ENCODE measurements around the gene HDAC5.
"Not testable (repeated sequence)": the region's sequence is repeated elsewhere in the genome, so short reads cannot be mapped to it uniquely, and the experiment has no call there.

The HDAC5 gene

DNA sequence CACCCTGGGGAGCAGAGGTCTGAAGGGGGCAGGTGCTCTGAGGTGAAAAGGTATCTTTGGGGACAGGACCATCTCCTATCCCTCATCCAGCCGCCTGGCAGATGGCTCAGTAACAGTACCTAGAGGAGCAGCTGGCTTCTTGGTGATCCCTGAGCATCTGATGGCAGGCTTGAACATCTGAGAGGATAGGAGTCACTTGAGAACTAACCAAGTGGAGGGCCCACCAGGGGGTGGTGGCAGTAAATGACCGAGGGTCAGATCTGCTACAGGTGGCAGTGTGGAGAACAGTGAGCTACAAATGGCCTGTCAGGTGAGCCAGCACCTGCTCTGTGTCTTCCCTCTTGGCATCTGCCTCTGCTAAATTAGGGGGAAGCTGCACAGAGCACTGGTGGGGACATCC lies 32.0 kb upstream of the HDAC5 start:
- Histone ChIP-seq H2BK5ac (ENCODE audit: low read depth, low read length, poor library complexity, severe bottlenecking) (no peak overlapping the region), H2BK120ac (ENCODE audit: low read depth, low read length) (no peak overlapping the region)
- 92% methylated on average over 2 of the region's 2 CpGs for WGBS

GRCh38 chr17:44152875-44153274 lies 29.4 kb upstream of the HDAC5 start:
- no peak for DNase-seq
- no peaks in the 10 kb centered on the region for H3K4me1 ChIP-seq (ENCODE audit: control insufficient read depth, insufficient read depth, low read depth, low read length)
- H3K27me3 ChIP-seq (ENCODE audit: control insufficient read depth in 1 of 2, insufficient read depth in 1 of 2, low read length in 2 of 2) = no peaks in the 10 kb centered on the region
- no peak overlapping the region for H3K9ac ChIP-seq (ENCODE audit: low read length)
- H3K4me2 ChIP-seq (ENCODE audit: low read length, poor library complexity, severe bottlenecking) = no peak overlapping the region
- no peak overlapping the region for H3K27ac ChIP-seq (ENCODE audit: low read length, poor library complexity, severe bottlenecking)
- peaks cover 24 to 41% of the 10 kb centered on the region in 2 experiments for H3K36me3 ChIP-seq (ENCODE audit: control insufficient read depth in 1 of 2, insufficient read depth in 2 of 2, low read depth in 1 of 2, low read length in 2 of 2)
- no peak overlapping the region for H3K23ac ChIP-seq (ENCODE audit: low read length in 2 of 2)
- no peak overlapping the region for H3K14ac ChIP-seq (ENCODE audit: low read length in 2 of 2)
- no peak overlapping the region for H3K18ac ChIP-seq (ENCODE audit: low read depth in 1 of 2, low read length in 2 of 2)
- H3K79me1 ChIP-seq (replicated peaks; ENCODE audit: low read length, poor library complexity, severe bottlenecking) = peaks cover 21% of the 10 kb centered on the region
- no peak overlapping the region for H2BK12ac ChIP-seq (ENCODE audit: low read length in 2 of 2)
- H2BK120ac ChIP-seq (ENCODE audit: low read depth, low read length) = no peak overlapping the region
- peak overlapping the region; percentile 56 for H4K8ac ChIP-seq (ENCODE audit: low read length)
- no peak overlapping the region for H3K4ac ChIP-seq (ENCODE audit: low read depth in 1 of 2, low read length in 2 of 2)
- no peak overlapping the region for H2BK15ac ChIP-seq (ENCODE audit: low read depth, poor library complexity, severe bottlenecking)
- H2AK5ac ChIP-seq (ENCODE audit: low read length, severe bottlenecking) = no peak overlapping the region
- H3K4me3 ChIP-seq (ENCODE audit: insufficient read depth in 1 of 2, low read depth in 1 of 2, low read length in 2 of 2) = no peak overlapping the region
- H2AFZ ChIP-seq (ENCODE audit: low read depth, low read length) = no peak overlapping the region
- no peaks in the 10 kb centered on the region for H3K9me3 ChIP-seq (ENCODE audit: control insufficient read depth, low read length)
- H2BK5ac ChIP-seq (ENCODE audit: low read depth, low read length, poor library complexity, severe bottlenecking) = no peak overlapping the region
- no CpG with 5 or more reads among the region's 4 CpGs for WGBS
- H4K91ac ChIP-seq (ENCODE audit: low read length) = no peak overlapping the region

More for the DNA sequence above, 32.0 kb upstream of the HDAC5 start:
- Histone ChIP-seq H3K36me3 (ENCODE audit: control insufficient read depth in 1 of 2, insufficient read depth in 2 of 2, low read depth in 1 of 2, low read length in 2 of 2) (peaks cover 17 to 44% of the 10 kb centered on the region in 2 experiments), H3K4me1 (ENCODE audit: control insufficient read depth, insufficient read depth, low read depth, low read length) (peaks cover 5% of the 10 kb centered on the region), H3K79me1 (replicated peaks; ENCODE audit: low read length, poor library complexity, severe bottlenecking) (peaks cover 11% of the 10 kb centered on the region), H3K4me2 (ENCODE audit: low read length, poor library complexity, severe bottlenecking) (no peak overlapping the region), H3K9ac (ENCODE audit: low read length) (no peak overlapping the region), H3K4me3 (ENCODE audit: insufficient read depth in 1 of 2, low read depth in 1 of 2, low read length in 2 of 2) (no peak overlapping the region), H3K14ac (ENCODE audit: low read length in 2 of 2) (no peak overlapping the region), H3K9me3 (ENCODE audit: control insufficient read depth, low read length) (no peaks in the 10 kb centered on the region), H4K91ac (ENCODE audit: low read length) (no peak overlapping the region), H3K27ac (ENCODE audit: low read length, poor library complexity, severe bottlenecking) (no peak overlapping the region), H2AK5ac (ENCODE audit: low read length, severe bottlenecking) (no peak overlapping the region), H3K23ac (ENCODE audit: low read length in 2 of 2) (no peak overlapping the region), H4K8ac (ENCODE audit: low read length) (no peak overlapping the region), H3K4ac (ENCODE audit: low read depth in 1 of 2, low read length in 2 of 2) (no peak overlapping the region), H2BK15ac (ENCODE audit: low read depth, poor library complexity, severe bottlenecking) (no peak overlapping the region), H3K18ac (ENCODE audit: low read depth in 1 of 2, low read length in 2 of 2) (peak overlapping the region in 1 of 2 experiments; percentile 11), H2AFZ (ENCODE audit: low read depth, low read length) (no peak overlapping the region), H3K27me3 (ENCODE audit: control insufficient read depth in 1 of 2, insufficient read depth in 1 of 2, low read length in 2 of 2) (no peaks in the 10 kb centered on the region), H2BK12ac (ENCODE audit: low read length in 2 of 2) (no peak overlapping the region)
- DNase-seq = no peak

- peak overlapping the region; percentile 37 for H4K91ac ChIP-seq (ENCODE audit: low read length)
- H3K27ac ChIP-seq (ENCODE audit: low read length, poor library complexity, severe bottlenecking) = no peak overlapping the region
- H3K27me3 ChIP-seq (ENCODE audit: control insufficient read depth in 1 of 2, insufficient read depth in 1 of 2, low read length in 2 of 2) = no peaks in the 10 kb centered on the region
- no peaks in the 10 kb centered on the region for H3K9me3 ChIP-seq (ENCODE audit: control insufficient read depth, low read length)
- no peak overlapping the region for H4K8ac ChIP-seq (ENCODE audit: low read length)
- no peak overlapping the region for H3K9ac ChIP-seq (ENCODE audit: low read length)
- no peak overlapping the region for H2BK5ac ChIP-seq (ENCODE audit: low read depth, low read length, poor library complexity, severe bottlenecking)
- H3K36me3 ChIP-seq (ENCODE audit: control insufficient read depth in 1 of 2, insufficient read depth in 2 of 2, low read depth in 1 of 2, low read length in 2 of 2) = peaks cover 20 to 35% of the 10 kb centered on the region in 2 experiments
- no peak overlapping the region for H2BK12ac ChIP-seq (ENCODE audit: low read length in 2 of 2)
- H2BK120ac ChIP-seq (ENCODE audit: low read depth, low read length) = no peak overlapping the region
- no peak overlapping the region for H2BK15ac ChIP-seq (ENCODE audit: low read depth, poor library complexity, severe bottlenecking)
- no peak overlapping the region for H3K14ac ChIP-seq (ENCODE audit: low read length in 2 of 2)
- peaks cover 25% of the 10 kb centered on the region for H3K79me1 ChIP-seq (replicated peaks; ENCODE audit: low read length, poor library complexity, severe bottlenecking)
- H2AK5ac ChIP-seq (ENCODE audit: low read length, severe bottlenecking) = no peak overlapping the region
- H3K23ac ChIP-seq (ENCODE audit: low read length in 2 of 2) = no peak overlapping the region
- H3K4me3 ChIP-seq (ENCODE audit: insufficient read depth in 1 of 2, low read depth in 1 of 2, low read length in 2 of 2) = no peak overlapping the region
- no peak overlapping the region for H2AFZ ChIP-seq (ENCODE audit: low read depth, low read length)
- WGBS = 97% methylated on average over 4 of the region's 4 CpGs
- DNase-seq = no peak
- no peak overlapping the region for H3K18ac ChIP-seq (ENCODE audit: low read depth in 1 of 2, low read length in 2 of 2)
- H3K4ac ChIP-seq (ENCODE audit: low read depth in 1 of 2, low read length in 2 of 2) = peak overlapping the region in 1 of 2 experiments; percentile 21
- no peaks in the 10 kb centered on the region for H3K4me1 ChIP-seq (ENCODE audit: control insufficient read depth, insufficient read depth, low read depth, low read length)
- H3K4me2 ChIP-seq (ENCODE audit: low read length, poor library complexity, severe bottlenecking) = no peak overlapping the region
These were observed 26.4 kb upstream of the HDAC5 start for GRCh38 chr17:44149750-44150329.

GRCh38 chr17:44149066-44149465 lies 25.6 kb upstream of the HDAC5 start:
- H3K23ac ChIP-seq (ENCODE audit: low read length in 2 of 2); H4K8ac ChIP-seq (ENCODE audit: low read length); H2BK15ac ChIP-seq (ENCODE audit: low read depth, poor library complexity, severe bottlenecking): not testable (repeated sequence)

More at GRCh38 chr17:44149066-44149465, 25.6 kb upstream of the HDAC5 start:
- DNase-seq; H3K14ac ChIP-seq (ENCODE audit: low read length in 2 of 2); H3K4me1 ChIP-seq (ENCODE audit: control insufficient read depth, insufficient read depth, low read depth, low read length); H3K27ac ChIP-seq (ENCODE audit: low read length, poor library complexity, severe bottlenecking); H2AK5ac ChIP-seq (ENCODE audit: low read length, severe bottlenecking); H4K91ac ChIP-seq (ENCODE audit: low read length); H3K9ac ChIP-seq (ENCODE audit: low read length); H3K4me2 ChIP-seq (ENCODE audit: low read length, poor library complexity, severe bottlenecking); H2BK12ac ChIP-seq (ENCODE audit: low read length in 2 of 2); H3K27me3 ChIP-seq (ENCODE audit: control insufficient read depth in 1 of 2, insufficient read depth in 1 of 2, low read length in 2 of 2); H2BK5ac ChIP-seq (ENCODE audit: low read depth, low read length, poor library complexity, severe bottlenecking); H3K4me3 ChIP-seq (ENCODE audit: insufficient read depth in 1 of 2, low read depth in 1 of 2, low read length in 2 of 2); H3K4ac ChIP-seq (ENCODE audit: low read depth in 1 of 2, low read length in 2 of 2); H2AFZ ChIP-seq (ENCODE audit: low read depth, low read length); H2BK120ac ChIP-seq (ENCODE audit: low read depth, low read length); H3K18ac ChIP-seq (ENCODE audit: low read depth in 1 of 2, low read length in 2 of 2); H3K9me3 ChIP-seq (ENCODE audit: control insufficient read depth, low read length): not testable (repeated sequence)
- WGBS = 100% methylated on average over 3 of the region's 3 CpGs
- Histone ChIP-seq H3K36me3 (ENCODE audit: control insufficient read depth in 1 of 2, insufficient read depth in 2 of 2, low read depth in 1 of 2, low read length in 2 of 2) (peaks cover 16 to 29% of the 10 kb centered on the region in 2 experiments), H3K79me1 (replicated peaks; ENCODE audit: low read length, poor library complexity, severe bottlenecking) (peaks cover 25% of the 10 kb centered on the region)

Data from mesenchymal stem cell (in vitro differentiated cells and primary cell).